DOHH2 (cell line): Measurements from ENCODE around the gene ACTR5.

Source experiments
- H3F3A ChIP-seq: fragments of 200-600 bp; sonication (generic), shearing (Covaris generic); 2 replicates; pipeline ENCODE4 v1.6.0; 2016; ENCODE audit warnings: antibody characterized with exemption, mild to moderate bottlenecking; ENCODE audit not compliant: control insufficient read depth, insufficient read depth
- H3K27ac ChIP-seq: fragments of 200-600 bp; sonication (generic); 2 replicates; pipeline ENCODE4 v1.5.1; 2014; ENCODE audit warnings: low read depth, mild to moderate bottlenecking, low read length, moderate library complexity
- H3K27me3 ChIP-seq: fragments of 200-600 bp; sonication (generic); 2 replicates; pipeline ENCODE4 v1.6.1; 2014; ENCODE audit warnings: mild to moderate bottlenecking, low read length, mixed read lengths; ENCODE audit not compliant: control insufficient read depth
- H3K36me3 ChIP-seq: fragments of 200-600 bp; sonication (generic); 2 replicates; pipeline ENCODE4 v1.6.1; 2014; ENCODE audit warnings: mild to moderate bottlenecking, low read length, moderate library complexity, mixed read lengths; ENCODE audit not compliant: control insufficient read depth
- H3K4me1 ChIP-seq: fragments of 200-600 bp; sonication (generic); 2 replicates; pipeline ENCODE4 v1.6.1; 2014; ENCODE audit warnings: mild to moderate bottlenecking, low read length, mixed read lengths; ENCODE audit not compliant: control insufficient read depth
- H3K4me2 ChIP-seq: fragments of 200-600 bp; sonication (generic); 2 replicates; pipeline ENCODE4 v1.6.0; 2014; ENCODE audit warnings: mild to moderate bottlenecking, low read length, moderate library complexity
- H3K4me3 ChIP-seq: fragments of 200-600 bp; sonication (generic); 2 replicates; pipeline ENCODE4 v1.5.1; 2014; ENCODE audit warnings: mild to moderate bottlenecking, low read length, mixed read lengths
- H3K79me2 ChIP-seq: fragments of 200-600 bp; sonication (generic); 2 replicates; pipeline ENCODE4 v1.6.1; 2014; ENCODE audit warnings: mild to moderate bottlenecking, low read length, mixed read lengths; ENCODE audit not compliant: control insufficient read depth
- H3K9me2 ChIP-seq: fragments of 200-600 bp; sonication (generic); replicated peaks from 2 replicates; pipeline ENCODE4 v1.6.1; 2014; ENCODE audit warnings: mild to moderate bottlenecking, low read length, mixed read lengths; ENCODE audit not compliant: control insufficient read depth
- H3K9me3 ChIP-seq: fragments of 200-600 bp; sonication (generic); 2 replicates; pipeline ENCODE4 v1.6.1; 2014; ENCODE audit warnings: antibody characterized with exemption, low read length, mixed read lengths; ENCODE audit not compliant: control insufficient read depth, insufficient read depth
- H4K20me1 ChIP-seq: fragments of 200-600 bp; sonication (generic); 2 replicates; pipeline ENCODE4 v1.6.0; 2014; ENCODE audit warnings: low read depth, mild to moderate bottlenecking, antibody characterized with exemption, low read length, moderate library complexity; ENCODE audit not compliant: control insufficient read depth, insufficient read depth
- EZH2phosphoT487 ChIP-seq: fragments of 200-600 bp; sonication (generic); IDR thresholded peaks from 2 replicates; pipeline ENCODE4 v1.6.1; 2017; ENCODE audit warnings: borderline replicate concordance, mild to moderate bottlenecking, antibody characterized with exemption, low read length, moderate library complexity, mixed read lengths
- TF ChIP-seq, protein P1 (sequence below): fragments of 200-600 bp; sonication (generic); IDR thresholded peaks from one replicate; pipeline ENCODE4 v1.5.1; 2014; ENCODE audit warnings: antibody characterized with exemption, mild to moderate bottlenecking, low read depth, low read length; ENCODE audit not compliant: poor library complexity, severe bottlenecking

ACTR5 gene

DNA sequence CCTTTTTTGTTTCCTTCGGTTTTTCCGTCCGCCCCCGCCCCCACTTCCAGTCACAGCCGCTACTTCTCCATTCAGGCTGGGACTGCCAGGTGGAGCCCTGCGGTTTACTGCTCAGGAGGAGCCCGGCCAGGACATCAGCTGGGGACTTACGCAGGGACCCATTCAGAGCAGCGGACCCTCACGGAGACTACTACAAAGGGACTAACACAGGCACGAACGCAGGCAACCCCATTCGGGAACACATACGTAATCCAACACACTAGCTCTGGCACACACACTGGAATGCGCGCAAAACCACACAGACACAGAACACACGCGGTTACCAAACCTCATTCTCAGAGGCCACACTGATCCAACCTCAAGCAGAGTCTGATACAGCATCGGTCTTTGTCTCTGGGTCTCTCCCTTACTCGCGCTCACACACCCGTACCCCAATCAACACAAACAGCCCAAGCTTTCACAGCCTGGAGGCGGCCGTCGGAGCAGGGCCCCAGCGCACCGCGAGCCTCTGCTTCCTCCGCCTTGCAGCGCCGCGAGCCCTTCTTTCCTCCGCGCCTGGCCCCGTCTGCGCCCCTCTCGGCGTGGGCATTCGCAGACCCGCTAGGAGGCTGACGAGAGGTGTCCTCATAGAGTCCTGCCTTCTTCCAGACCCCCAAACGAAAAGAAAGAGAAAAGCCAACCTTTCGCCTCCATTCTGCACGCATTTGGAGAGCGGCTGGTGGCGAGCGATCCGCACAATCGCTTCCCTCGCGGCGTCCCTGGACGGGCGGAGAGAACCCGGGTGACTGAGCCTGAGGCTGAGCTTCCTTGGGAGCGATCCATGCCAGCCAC, 25.0 kb upstream of the ACTR5 start:
- no peak overlapping the region for H3K4me2 ChIP-seq
- H3K27me3 ChIP-seq, result peaks cover 49% of the 10 kb centered on the region
- no peak for TF ChIP-seq EZH2phosphoT487
- TF ChIP-seq, protein P1, sequence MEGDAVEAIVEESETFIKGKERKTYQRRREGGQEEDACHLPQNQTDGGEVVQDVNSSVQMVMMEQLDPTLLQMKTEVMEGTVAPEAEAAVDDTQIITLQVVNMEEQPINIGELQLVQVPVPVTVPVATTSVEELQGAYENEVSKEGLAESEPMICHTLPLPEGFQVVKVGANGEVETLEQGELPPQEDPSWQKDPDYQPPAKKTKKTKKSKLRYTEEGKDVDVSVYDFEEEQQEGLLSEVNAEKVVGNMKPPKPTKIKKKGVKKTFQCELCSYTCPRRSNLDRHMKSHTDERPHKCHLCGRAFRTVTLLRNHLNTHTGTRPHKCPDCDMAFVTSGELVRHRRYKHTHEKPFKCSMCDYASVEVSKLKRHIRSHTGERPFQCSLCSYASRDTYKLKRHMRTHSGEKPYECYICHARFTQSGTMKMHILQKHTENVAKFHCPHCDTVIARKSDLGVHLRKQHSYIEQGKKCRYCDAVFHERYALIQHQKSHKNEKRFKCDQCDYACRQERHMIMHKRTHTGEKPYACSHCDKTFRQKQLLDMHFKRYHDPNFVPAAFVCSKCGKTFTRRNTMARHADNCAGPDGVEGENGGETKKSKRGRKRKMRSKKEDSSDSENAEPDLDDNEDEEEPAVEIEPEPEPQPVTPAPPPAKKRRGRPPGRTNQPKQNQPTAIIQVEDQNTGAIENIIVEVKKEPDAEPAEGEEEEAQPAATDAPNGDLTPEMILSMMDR, result no peak
- no peaks in the 10 kb centered on the region for H4K20me1 ChIP-seq
- no peak overlapping the region for H3K4me3 ChIP-seq
- no peaks in the 10 kb centered on the region for H3K9me2 ChIP-seq
- no peaks in the 10 kb centered on the region for H3K36me3 ChIP-seq
- H3F3A ChIP-seq, result no peaks in the 10 kb centered on the region
- H3K4me1 ChIP-seq, result peaks cover 18% of the 10 kb centered on the region
- H3K9me3 ChIP-seq, result no peaks in the 10 kb centered on the region
- H3K27ac ChIP-seq, result no peak overlapping the region
- no peaks in the 10 kb centered on the region for H3K79me2 ChIP-seq

DNA sequence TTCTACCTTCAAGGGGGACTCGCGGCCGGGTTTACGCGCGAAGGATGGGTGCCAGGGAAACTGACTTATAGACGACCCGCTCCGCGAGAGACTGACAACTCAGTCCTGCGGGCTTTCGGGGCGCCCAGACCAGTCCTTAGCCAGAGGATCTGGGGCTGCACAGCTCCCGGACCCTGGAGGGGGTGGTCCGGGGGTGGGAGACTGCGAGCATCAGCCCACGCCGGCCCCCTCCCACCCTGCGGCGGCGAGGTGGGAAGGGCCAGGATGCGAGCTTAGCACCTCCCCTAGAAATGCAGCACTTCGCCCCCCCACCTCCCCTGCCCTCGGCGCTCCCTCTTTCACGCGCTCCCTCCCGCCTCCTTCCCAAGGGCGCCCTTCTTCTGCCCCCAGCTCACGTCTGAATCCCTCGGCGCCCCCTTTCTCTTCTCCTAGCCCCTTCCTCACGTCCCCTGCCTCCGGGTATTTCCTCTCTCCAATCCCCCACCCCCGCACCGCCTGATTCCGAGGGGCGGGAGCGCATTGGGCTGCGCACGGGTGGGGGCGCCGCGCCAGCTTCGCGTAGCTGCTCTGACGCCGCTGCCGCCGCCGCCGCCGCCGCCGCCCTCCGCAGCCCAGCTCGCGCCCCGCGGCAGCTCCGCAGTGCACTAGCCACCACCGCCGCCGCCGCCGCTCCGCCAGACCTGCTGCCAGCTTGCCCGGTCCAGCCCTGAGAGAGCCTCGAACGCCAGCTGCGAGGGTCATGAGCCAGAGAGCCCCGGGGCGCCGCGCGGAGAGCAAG, 24.2 kb upstream of the ACTR5 start, which contains the start of gene SLC32A1:
Gene SLC32A1, plus strand, starts transcription at position 639 of the 778 bp plus-strand sequence. CDS start 239 bp downstream, outside the sequence.
- no peaks in the 10 kb centered on the region for H3F3A ChIP-seq
- H3K4me1 ChIP-seq, result peaks cover 18% of the 10 kb centered on the region
- H3K4me2 ChIP-seq, result peak within 1 kb of the TSS; percentile 34

GRCh38 chr20:38724626-38725147, 23.6 kb upstream of the ACTR5 start:
- TF ChIP-seq, protein P1, result no peak
- TF ChIP-seq EZH2phosphoT487, result no peak
- Histone ChIP-seq H3K27ac (no peak overlapping the region), H3K27me3 (peaks cover 42% of the 10 kb centered on the region), H3F3A (no peaks in the 10 kb centered on the region), H3K9me2 (no peaks in the 10 kb centered on the region), H3K36me3 (no peaks in the 10 kb centered on the region), H3K79me2 (no peaks in the 10 kb centered on the region), H3K4me3 (no peak overlapping the region; the same call in 1 of the 2 replicates), H3K4me1 (peaks cover 22% of the 10 kb centered on the region), H3K4me2 (peak overlapping the region; percentile 34), H3K9me3 (no peaks in the 10 kb centered on the region), H4K20me1 (no peaks in the 10 kb centered on the region)

More for the DNA sequence above, 24.2 kb upstream of the ACTR5 start, which contains the start of gene SLC32A1:
- no peak within 1 kb of the TSS for H3K27ac ChIP-seq
- no peaks in the 10 kb centered on the region for H3K79me2 ChIP-seq
- H3K9me3 ChIP-seq, result no peaks in the 10 kb centered on the region
- H4K20me1 ChIP-seq, result no peaks in the 10 kb centered on the region
- no peaks in the 10 kb centered on the region for H3K9me2 ChIP-seq
- H3K27me3 ChIP-seq, result peaks cover 42% of the 10 kb centered on the region
- H3K4me3 ChIP-seq, result peak within 1 kb of the TSS; percentile 26
- TF ChIP-seq, protein P1, result no peak
- no peak for TF ChIP-seq EZH2phosphoT487
- no peaks in the 10 kb centered on the region for H3K36me3 ChIP-seq
